Activated naive CD8-positive, alpha-beta T cell treated with anti-CD3 and anti-CD28 coated beads, Interleukin-2, amount 50 U/mL, for 24 hours (primary cell): ENCODE data around the gene TATDN3.
A peak's percentile ranks its signal among the peaks of the same experiment; 100 is the strongest.

Experiments used
- ATAC-seq: fragments of 150-1000 bp; cut with Tn5 transposase; one replicate; pipeline ENCODE4 v1.10.0; 2021
- DNase-seq: peaks from one replicate; pipeline ENCODE4 v3.0.0; 2021
- H3K27ac Mint-ChIP-seq: one replicate; pipeline ENCODE4 v1.8.0; 2021; ENCODE audit warnings: mild to moderate bottlenecking, mixed read lengths
- H3K27me3 Mint-ChIP-seq: one replicate; pipeline ENCODE4 v1.8.0; 2021; ENCODE audit warnings: mixed read lengths
- H3K36me3 Mint-ChIP-seq: one replicate; pipeline ENCODE4 v1.8.0; 2021; ENCODE audit warnings: low read depth, mixed read lengths
- H3K4me1 Mint-ChIP-seq: one replicate; pipeline ENCODE4 v1.8.0; 2021; ENCODE audit warnings: mixed read lengths
- H3K4me3 Mint-ChIP-seq: one replicate; pipeline ENCODE4 v1.8.0; 2021; ENCODE audit warnings: mild to moderate bottlenecking, moderate library complexity, mixed read lengths
- H3K9me3 Mint-ChIP-seq: one replicate; pipeline ENCODE4 v1.8.0; 2021; ENCODE audit warnings: mixed read lengths

The TATDN3 gene

DNA sequence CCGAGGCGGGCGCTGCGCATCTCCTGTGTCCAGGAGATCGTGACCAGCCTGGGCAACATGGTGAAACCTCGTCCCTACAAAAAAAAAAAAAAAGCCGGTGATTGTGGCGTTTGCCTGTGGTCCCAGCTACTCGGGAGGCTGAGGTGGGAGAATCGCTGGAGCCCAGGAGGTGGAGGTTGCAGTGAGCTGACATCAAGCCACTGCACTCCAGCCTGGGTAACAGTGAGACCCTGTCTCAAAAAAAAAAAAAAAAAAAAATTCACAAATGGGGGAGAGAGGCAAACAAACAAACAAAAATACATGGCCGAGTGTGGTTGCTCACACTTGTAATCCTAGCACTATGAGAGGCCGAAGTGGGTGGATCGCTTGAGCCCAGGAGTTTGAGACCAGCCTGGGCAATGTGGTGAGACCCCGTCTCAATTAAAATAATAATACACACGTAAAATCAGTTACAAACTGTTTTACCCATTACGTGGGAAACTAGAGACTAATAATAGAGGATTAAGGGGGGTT, 758 bp downstream of the TATDN3 start:
- H3K27ac Mint-ChIP-seq = peak overlapping the region; percentile 94
- ATAC-seq (no peak), DNase-seq (no peak)
- no peaks in the 10 kb centered on the region for H3K9me3 Mint-ChIP-seq
- peaks cover 37% of the 10 kb centered on the region for H3K4me1 Mint-ChIP-seq
- H3K27me3 Mint-ChIP-seq = no peaks in the 10 kb centered on the region
- H3K4me3 Mint-ChIP-seq = peak overlapping the region; percentile 97
- peaks cover 18% of the 10 kb centered on the region for H3K36me3 Mint-ChIP-seq

GRCh38 chr1:212794561-212795014, 2.9 kb downstream of the TATDN3 start:
- H3K4me1 Mint-ChIP-seq = peaks cover 36% of the 10 kb centered on the region

GRCh38 chr1:212797681-212798080, 6.0 kb downstream of the TATDN3 start:
- Mint-ChIP-seq H3K27me3 (no peaks in the 10 kb centered on the region), H3K4me3 (no peak overlapping the region), H3K27ac (no peak overlapping the region), H3K36me3 (peaks cover 38% of the 10 kb centered on the region), H3K4me1 (peaks cover 17% of the 10 kb centered on the region), H3K9me3 (no peaks in the 10 kb centered on the region)
- ATAC-seq = no peak
- no peak for DNase-seq

More at GRCh38 chr1:212794561-212795014, 2.9 kb downstream of the TATDN3 start:
- H3K36me3 Mint-ChIP-seq = peaks cover 26% of the 10 kb centered on the region
- no peak overlapping the region for H3K4me3 Mint-ChIP-seq
- DNase-seq (no peak), ATAC-seq (no peak)
- peak overlapping the region; percentile 66 for H3K27ac Mint-ChIP-seq
- H3K9me3 Mint-ChIP-seq = no peaks in the 10 kb centered on the region
- H3K27me3 Mint-ChIP-seq = no peaks in the 10 kb centered on the region

DNA sequence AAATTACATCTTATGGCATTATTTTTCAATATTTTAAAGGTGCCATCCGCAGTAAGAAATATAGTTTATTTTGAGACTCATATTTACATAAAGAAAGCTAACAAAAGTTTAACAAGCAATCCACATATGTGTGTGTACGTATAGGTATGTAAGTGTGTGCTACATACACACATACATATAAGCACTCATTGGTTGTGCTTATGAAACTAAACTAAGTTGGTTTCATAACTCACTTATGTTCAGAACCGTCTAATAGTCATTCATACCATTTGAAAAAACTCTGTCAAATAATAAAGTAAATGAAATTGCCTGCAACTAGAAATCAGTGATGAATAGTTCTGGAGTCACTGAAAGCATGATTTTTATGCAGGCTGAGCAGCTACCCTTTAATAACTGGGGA, 14.1 kb downstream of the TATDN3 start:
- Mint-ChIP-seq H3K4me3 (no peak overlapping the region), H3K27ac (no peak overlapping the region), H3K36me3 (peaks cover 27% of the 10 kb centered on the region), H3K4me1 (no peaks in the 10 kb centered on the region), H3K9me3 (no peaks in the 10 kb centered on the region), H3K27me3 (no peaks in the 10 kb centered on the region)
- DNase-seq (no peak), ATAC-seq (no peak)

- Mint-ChIP-seq H3K9me3 (no peaks in the 10 kb centered on the region), H3K27ac (no peak overlapping the region), H3K36me3 (peaks cover 5% of the 10 kb centered on the region), H3K4me1 (peaks cover 3% of the 10 kb centered on the region), H3K27me3 (no peaks in the 10 kb centered on the region), H3K4me3 (no peak overlapping the region)
- ATAC-seq (no peak), DNase-seq (no peak)
Measured at GRCh38 chr1:212814537-212815334, 23.0 kb downstream of the TATDN3 start.

- Mint-ChIP-seq H3K27ac (no peak overlapping the region), H3K27me3 (no peaks in the 10 kb centered on the region), H3K4me1 (peaks cover 6% of the 10 kb centered on the region), H3K36me3 (peaks cover 5% of the 10 kb centered on the region), H3K9me3 (no peaks in the 10 kb centered on the region), H3K4me3 (no peak overlapping the region)
- no peak for DNase-seq
- no peak for ATAC-seq
Measured at GRCh38 chr1:212816567-212817278, 25.0 kb downstream of the TATDN3 start.

DNA sequence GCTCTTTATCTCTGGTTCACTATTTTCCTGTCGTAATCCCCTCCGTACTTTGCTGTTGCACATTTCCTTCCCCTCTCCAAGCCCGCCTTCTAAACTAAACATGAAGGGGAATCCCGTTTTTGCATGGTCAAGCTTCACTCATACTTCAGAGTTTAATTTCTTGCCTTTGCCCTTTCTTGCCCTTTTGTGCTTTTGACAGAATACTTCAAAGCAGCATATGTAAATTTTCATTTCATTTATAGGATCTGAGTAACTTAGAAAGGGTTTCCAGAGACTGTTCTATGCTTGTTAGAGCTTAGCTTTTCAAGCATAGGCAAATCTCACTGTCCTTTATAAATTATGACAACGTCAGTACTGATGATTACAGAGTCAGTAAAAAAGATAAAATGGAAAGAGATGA, 28.0 kb downstream of the TATDN3 start:
- Mint-ChIP-seq H3K4me3 (peak overlapping the region; percentile 18), H3K4me1 (peaks cover 6% of the 10 kb centered on the region), H3K36me3 (peaks cover 8% of the 10 kb centered on the region), H3K9me3 (peaks cover 3% of the 10 kb centered on the region), H3K27ac (peak overlapping the region; percentile 32), H3K27me3 (no peaks in the 10 kb centered on the region)
- ATAC-seq (peak; percentile 72), DNase-seq (no peak)

DNA sequence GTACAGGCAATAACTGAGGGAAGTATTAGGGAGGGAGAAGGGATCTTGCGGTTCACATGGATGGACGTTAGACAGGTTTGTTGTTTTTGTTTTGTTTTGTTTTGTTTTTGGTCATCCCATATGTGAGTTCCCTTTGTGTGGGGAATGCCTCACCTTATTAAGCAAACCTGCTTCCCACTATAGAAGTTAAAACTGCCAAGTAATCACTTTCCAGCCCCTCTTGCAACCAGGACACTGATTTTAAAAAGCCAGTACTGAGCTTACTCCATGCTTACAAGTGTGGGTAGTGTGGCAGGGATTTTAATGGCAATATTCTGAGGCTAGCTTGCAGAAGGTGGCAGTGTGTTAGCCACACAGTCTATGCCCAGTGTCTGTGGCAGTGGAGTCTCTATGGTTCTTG, 29.3 kb downstream of the TATDN3 start:
- peaks cover 11% of the 10 kb centered on the region for H3K9me3 Mint-ChIP-seq
- ATAC-seq (no peak), DNase-seq (no peak)
- peaks cover 6% of the 10 kb centered on the region for H3K4me1 Mint-ChIP-seq
- no peak overlapping the region for H3K27ac Mint-ChIP-seq
- no peaks in the 10 kb centered on the region for H3K27me3 Mint-ChIP-seq
- H3K4me3 Mint-ChIP-seq = no peak overlapping the region
- H3K36me3 Mint-ChIP-seq = peaks cover 7% of the 10 kb centered on the region

- peaks cover 6% of the 10 kb centered on the region for H3K4me1 Mint-ChIP-seq
- H3K27ac Mint-ChIP-seq = no peak overlapping the region
- H3K9me3 Mint-ChIP-seq = peaks cover 15% of the 10 kb centered on the region
- H3K36me3 Mint-ChIP-seq = peaks cover 10% of the 10 kb centered on the region
- ATAC-seq = no peak
- no peak overlapping the region for H3K4me3 Mint-ChIP-seq
- no peak for DNase-seq
- peaks cover 2% of the 10 kb centered on the region for H3K27me3 Mint-ChIP-seq
Measured at GRCh38 chr1:212822956-212823355, 31.3 kb downstream of the TATDN3 start.

DNA sequence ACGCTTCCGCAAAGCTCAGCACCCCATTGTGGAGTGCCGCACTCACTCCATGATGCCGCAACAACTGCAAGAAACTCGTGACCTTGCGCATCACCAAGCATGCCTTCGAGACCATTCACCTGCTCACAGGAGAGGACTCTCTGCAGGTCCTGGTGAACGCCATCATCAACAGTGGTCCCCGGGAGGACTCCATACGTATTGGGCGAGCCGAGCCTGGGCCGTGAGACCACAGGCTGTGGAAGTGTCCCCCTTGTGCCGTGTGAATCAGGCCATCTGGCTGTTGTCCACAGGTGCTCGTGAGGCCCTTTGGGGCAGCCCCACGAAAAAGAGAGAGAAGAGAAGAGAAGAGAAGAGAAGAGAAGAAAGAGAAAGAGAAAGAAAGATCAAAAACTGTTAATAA, 32.5 kb downstream of the TATDN3 start:
- ATAC-seq (no peak), DNase-seq (no peak)
- Mint-ChIP-seq H3K36me3 (peaks cover 10% of the 10 kb centered on the region), H3K27ac (no peak overlapping the region), H3K9me3 (peaks cover 15% of the 10 kb centered on the region), H3K4me3 (no peak overlapping the region), H3K27me3 (peaks cover 2% of the 10 kb centered on the region), H3K4me1 (peaks cover 6% of the 10 kb centered on the region)

GRCh38 chr1:212825798-212826452, 34.2 kb downstream of the TATDN3 start:
- Mint-ChIP-seq H3K4me1 (no peaks in the 10 kb centered on the region), H3K27me3 (peaks cover 2% of the 10 kb centered on the region), H3K36me3 (peaks cover 10% of the 10 kb centered on the region), H3K4me3 (no peak overlapping the region), H3K9me3 (peaks cover 15% of the 10 kb centered on the region), H3K27ac (no peak overlapping the region)
- ATAC-seq (no peak), DNase-seq (no peak)

DNA sequence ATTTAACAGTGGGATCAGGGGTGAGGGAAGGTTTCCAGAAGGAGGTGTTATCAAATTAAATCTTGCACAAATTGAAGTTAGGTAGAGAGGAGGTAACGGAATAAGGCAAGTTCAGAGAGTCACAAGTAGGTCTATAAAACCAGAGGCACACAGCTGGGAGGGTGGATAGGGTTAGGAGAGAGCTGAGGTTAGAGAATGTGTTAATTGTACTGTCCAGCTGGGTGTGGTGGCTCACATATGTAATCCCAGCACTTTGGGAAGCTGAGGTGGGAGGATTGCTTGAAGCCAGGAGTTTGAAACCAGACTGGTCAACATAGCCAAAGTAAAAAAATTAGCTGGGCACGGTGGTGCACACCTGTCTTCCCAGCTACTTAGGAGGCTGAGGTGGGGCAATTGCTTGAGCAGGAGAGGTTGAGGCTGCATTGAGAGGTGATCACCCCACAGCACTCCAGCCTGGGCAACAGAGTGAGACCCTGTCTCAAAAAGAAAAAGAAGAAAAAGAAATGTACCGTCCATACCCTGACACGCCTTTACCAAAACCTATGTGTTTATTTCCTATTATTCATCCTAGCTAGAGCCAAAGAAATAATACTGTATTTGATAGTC, 35.6 kb downstream of the TATDN3 start:
- no peak overlapping the region for H3K27ac Mint-ChIP-seq
- no peak for ATAC-seq
- H3K9me3 Mint-ChIP-seq = peaks cover 15% of the 10 kb centered on the region
- peaks cover 10% of the 10 kb centered on the region for H3K36me3 Mint-ChIP-seq
- H3K4me3 Mint-ChIP-seq = no peak overlapping the region
- peaks cover 5% of the 10 kb centered on the region for H3K27me3 Mint-ChIP-seq
- DNase-seq = no peak
- H3K4me1 Mint-ChIP-seq = peaks cover 2% of the 10 kb centered on the region

- H3K4me1 Mint-ChIP-seq = peaks cover 2% of the 10 kb centered on the region
- no peak overlapping the region for H3K27ac Mint-ChIP-seq
- H3K9me3 Mint-ChIP-seq = peaks cover 15% of the 10 kb centered on the region
- H3K27me3 Mint-ChIP-seq = peaks cover 5% of the 10 kb centered on the region
- ATAC-seq (no peak), DNase-seq (no peak)
- peaks cover 10% of the 10 kb centered on the region for H3K36me3 Mint-ChIP-seq
- no peak overlapping the region for H3K4me3 Mint-ChIP-seq
Measured at GRCh38 chr1:212827831-212828278, 36.2 kb downstream of the TATDN3 start.

GRCh38 chr1:212828395-212828794, 36.7 kb downstream of the TATDN3 start:
- ATAC-seq = no peak
- Mint-ChIP-seq H3K27me3 (peaks cover 5% of the 10 kb centered on the region), H3K4me1 (peaks cover 2% of the 10 kb centered on the region), H3K4me3 (no peak overlapping the region), H3K36me3 (peaks cover 10% of the 10 kb centered on the region), H3K9me3 (peaks cover 15% of the 10 kb centered on the region), H3K27ac (no peak overlapping the region)
- DNase-seq = no peak
